Left cardiac atrium (tissue), 4 donors: Measurements from ENCODE around the gene POPDC2. TPM values are rescaled to one million over a fixed set of nuclear protein-coding genes. Genes with fewer than 3 reads are reported as not detected.
A peak's percentile ranks its signal among the peaks of the same experiment; 100 is the strongest.
"Not testable (repeated sequence)": the region's sequence is repeated elsewhere in the genome, so short reads cannot be mapped to it uniquely, and the experiment has no call there.

ENCODE experiments used
- ATAC-seq, 2 donors: fragments of 200-7000 bp; cut with Tn5 transposase; one replicate each; pipeline ENCODE4 v1.9.1; 2020; ENCODE audit warnings: mild to moderate bottlenecking in 2 of 2, moderate library complexity in 2 of 2
- DNase-seq: peaks from one replicate; pipeline ENCODE4 v3.0.0-alpha.2; 2020
- intact Hi-C, 2 donors: fragments of 100-400 bp; cut with DNase I; formaldehyde crosslinking; loops; one replicate each; pipeline versions ENCODE4 v1.14.1 to v1.15.1; 2022 to 2023
- long read RNA-seq: library from polyadenylated mRNA; unstranded; transcript quantifications from one replicate; pipeline ENCODE4 v2.0.0, GENCODE V29; 2021
- total RNA-seq, 2 donors: library from RNA; stranded (reverse); fragmentation: NEBNext Ultra II Directional; extraction: Animal tissue kit (Norgen Biotek cat#: 25700); gene quantifications; one replicate each; pipeline ENCODE4 v1.2.1, GENCODE V29; 2021
- donor health status: DM: no; HTN: yes; CAD: no.
- donor health status: DM: no; HTN: yes; CAD: no; lungs with severe emphysema.
- donor health status: DM: yes; HTN: yes; CAD: no.
- donor health status: Dilated cardiomyopathy.

Gene POPDC2
- total RNA-seq, result 100 to 1,000 TPM; 383 to 677 TPM
- long read RNA-seq, transcript POPDC2-204 (5 exons, 1,345 nt), result minor isoform, 6 of 227 reads
- long read RNA-seq, transcript POPDC2-201 (4 exons, 1,679 nt), result minor isoform, 66 of 227 reads
- long read RNA-seq, transcript POPDC2-208 (4 exons, 1,837 nt), result major isoform, 91 of 227 reads
- long read RNA-seq, partial matches to known transcripts, result 42 of 227 reads
- long read RNA-seq, other reads (novel, unspliced or antisense), result 21 of 227 reads

DNA sequence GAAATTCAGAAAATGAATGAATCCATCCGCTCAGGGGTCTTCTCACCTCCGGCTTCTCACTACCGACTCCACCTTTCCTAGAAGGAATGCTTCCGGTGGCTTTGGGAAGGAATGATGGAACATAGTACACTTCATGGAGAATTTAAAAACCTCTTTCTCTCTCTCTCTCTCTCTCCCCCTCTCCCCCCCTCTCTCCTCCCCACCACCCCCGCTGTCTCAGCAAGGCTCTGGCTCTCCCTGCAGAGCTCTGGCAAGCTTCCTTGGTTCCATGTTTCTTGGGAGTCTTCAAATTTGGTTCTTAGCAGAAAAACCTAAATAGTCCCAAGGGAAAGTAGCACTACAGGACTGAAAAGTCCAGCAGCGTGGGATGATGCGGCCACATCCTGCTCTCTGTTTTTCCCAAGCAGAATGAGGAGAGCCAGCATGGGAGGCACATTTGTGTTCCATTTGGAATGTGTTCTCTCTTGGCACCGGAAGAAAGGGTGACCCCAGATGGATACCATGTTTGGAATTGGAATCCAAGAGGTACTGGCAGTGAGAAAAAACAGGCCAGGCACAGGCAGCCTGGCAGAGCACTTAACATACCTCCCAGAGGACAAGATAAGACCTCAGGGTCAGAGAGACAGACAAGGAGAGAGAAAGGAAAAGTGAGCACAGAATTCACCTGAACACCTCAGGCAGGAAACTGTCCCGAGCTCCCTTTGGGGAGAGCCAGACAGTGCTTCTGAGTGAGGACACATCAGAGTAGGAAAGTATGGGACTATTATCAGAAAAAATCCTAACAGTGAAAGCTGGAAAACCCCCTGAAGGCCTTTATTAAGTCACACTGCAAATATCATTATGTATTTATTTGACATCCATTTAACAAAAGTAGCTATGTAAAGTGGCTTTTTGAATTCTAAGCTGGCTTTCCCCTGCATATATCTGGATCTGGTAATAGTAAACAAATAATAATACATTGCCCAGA lies at the start of gene POPDC2:
TSS of gene POPDC2 (minus strand) at position 116 of the 967 bp plus-strand sequence. CDS start 166 bp downstream, outside the sequence.
- peak; percentile 36 for DNase-seq
- intact Hi-C loops, result no loop called here
- peak; percentile 77 to 82 for ATAC-seq

GRCh38 chr3:119703820-119704531 lies 43.6 kb upstream of the POPDC2 start:
- no peak for ATAC-seq
- intact Hi-C loops, result no loop called here

DNA sequence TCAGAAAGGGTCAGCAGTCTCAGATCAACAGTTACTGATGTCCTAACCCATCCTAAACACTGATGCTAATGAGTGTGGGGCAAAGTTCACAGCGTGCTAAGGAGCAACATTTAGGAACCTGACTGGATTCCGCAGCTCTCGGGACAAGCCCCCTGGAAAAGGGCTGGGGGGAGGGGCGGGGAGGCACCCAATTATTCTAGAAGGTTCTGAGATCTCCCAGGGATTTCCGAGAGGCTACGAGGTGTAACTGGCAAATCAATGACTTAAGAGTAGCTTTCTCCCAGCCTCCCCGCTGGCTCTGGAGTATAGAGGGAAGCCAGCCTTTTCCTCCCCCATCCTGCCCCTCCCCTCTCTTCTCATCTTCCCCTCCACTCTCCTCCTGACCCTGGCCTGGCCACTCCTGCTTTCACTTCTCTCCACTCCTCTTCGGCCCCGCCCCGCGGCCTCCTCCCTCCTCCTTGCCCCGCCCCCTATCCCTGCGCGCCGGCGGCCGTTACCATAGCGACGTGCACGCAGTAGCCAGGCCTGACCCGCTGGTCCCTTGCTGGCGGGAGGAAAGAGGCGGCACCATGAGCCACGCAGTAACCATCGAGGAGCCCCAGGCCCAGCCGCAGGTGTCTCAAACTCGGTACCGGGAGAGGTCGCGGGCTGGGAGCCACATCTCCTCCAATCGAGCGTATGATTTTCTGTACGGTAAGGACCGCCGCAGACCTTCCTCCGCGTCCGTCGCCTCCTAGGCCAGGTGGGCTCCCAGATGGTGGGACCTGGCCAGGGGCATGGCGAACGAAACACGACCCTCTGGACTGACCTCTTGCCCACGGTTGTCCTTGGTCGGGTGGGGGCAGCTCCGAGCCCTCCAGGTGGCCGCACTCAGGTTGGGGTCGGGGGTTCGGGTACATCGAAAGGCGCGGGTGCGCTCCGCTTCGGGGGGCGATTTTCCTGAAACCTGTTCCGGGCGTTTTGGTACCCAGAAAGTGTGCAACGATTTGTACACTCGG lies 42.4 kb upstream of the POPDC2 start, which contains the start of gene CFAP91:
TSS of gene CFAP91 (plus strand) at position 493 of the 998 bp plus-strand sequence. CDS start at position 570, 77 bp downstream.
- peak; percentile 100 for ATAC-seq

More at GRCh38 chr3:119703820-119704531, 43.6 kb upstream of the POPDC2 start:
- DNase-seq, result no peak

GRCh38 chr3:119700920-119701734 lies 40.7 kb upstream of the POPDC2 start:
- intact Hi-C loops, result no loop called here
- DNase-seq (no peak), ATAC-seq (no peak)

More for the DNA sequence above, 42.4 kb upstream of the POPDC2 start, which contains the start of gene CFAP91:
- DNase-seq, result peak; percentile 97
- intact Hi-C loops, result no loop called here

GRCh38 chr3:119700269-119700919 lies 40.0 kb upstream of the POPDC2 start:
- intact Hi-C loops, result no loop called here
- ATAC-seq, result no peak
- DNase-seq, result no peak

DNA sequence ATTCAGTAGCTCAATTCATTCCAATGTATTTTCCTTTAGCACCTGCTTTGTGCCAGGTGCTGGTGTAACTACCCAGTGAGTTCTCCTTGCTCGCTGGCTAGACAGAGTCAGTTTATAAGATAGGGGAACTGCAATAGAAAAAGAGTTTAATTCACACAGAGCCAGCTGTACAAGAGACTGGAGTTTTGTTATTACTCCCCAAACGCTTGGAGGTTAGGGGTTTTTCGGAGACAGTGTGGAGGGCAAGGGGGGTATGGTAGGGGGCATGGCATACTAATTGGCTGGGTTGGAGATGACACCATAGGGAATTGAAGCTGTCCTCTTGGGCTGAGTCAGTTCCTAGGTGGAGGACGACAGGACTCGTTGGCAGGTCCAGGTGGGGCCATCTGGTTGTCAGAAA lies 37.0 kb upstream of the POPDC2 start:
- ATAC-seq, result no peak
- intact Hi-C loops, result no loop called here
- DNase-seq, result no peak

- intact Hi-C loops, result no loop called here
- ATAC-seq (no peak), DNase-seq (no peak)
Measured at GRCh38 chr3:119695480-119695879, 35.1 kb upstream of the POPDC2 start.

DNA sequence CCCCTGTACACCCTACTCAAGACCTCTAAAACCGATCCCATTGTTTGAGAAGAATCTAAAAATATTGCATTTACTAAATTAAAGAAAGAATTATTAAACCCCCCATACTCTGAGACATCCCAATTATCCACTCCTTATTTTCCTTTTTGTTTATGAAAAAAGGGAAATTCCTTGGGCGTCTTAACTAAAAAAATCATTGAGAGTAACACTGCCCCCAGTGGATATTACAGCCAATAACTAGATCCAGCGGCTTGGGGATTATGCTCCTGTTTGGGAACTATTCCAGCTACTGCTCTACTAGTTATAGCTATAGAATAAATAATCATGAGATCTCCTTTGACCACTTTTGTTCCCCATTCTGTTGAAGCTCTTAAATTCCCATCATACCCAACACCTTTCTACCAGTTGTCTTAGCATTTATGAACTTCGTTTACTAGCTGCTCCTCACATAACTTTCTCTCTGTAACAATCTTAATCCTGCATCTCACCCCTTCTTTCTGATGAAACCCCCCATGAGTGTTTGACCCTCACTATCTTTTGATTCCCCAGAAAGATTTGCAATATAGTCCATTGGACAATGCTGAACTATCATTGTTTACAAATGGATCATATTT lies 29.8 kb upstream of the POPDC2 start:
- DNase-seq (no peak), ATAC-seq (no peak)
- intact Hi-C loops, result no loop called here

DNA sequence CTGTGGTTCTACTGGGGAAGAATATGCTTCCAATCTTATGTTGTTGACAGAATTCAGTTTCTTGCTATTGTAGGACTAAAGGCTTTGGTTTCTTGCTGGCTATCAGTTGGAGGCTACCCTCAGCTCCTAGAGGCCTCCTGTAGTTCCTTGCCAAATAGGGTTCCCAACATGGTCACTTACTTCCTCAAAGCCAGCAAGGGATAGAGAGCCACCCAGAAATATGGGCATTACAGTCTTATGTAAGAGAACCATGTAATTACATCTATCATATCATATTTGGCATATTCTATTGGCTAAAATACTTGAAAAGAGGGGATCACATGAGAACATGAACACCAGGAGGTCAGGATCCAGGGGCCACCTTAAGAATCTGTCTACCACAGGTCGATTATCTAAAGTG lies 23.0 kb upstream of the POPDC2 start:
- no peak for DNase-seq
- intact Hi-C loops, result loop anchor here in 1 of 2 donors (5.0 to 10.0 kb wide), 4 partner anchors 161 to 539 kb away; partner anchors contain the start of gene TEX55

DNA sequence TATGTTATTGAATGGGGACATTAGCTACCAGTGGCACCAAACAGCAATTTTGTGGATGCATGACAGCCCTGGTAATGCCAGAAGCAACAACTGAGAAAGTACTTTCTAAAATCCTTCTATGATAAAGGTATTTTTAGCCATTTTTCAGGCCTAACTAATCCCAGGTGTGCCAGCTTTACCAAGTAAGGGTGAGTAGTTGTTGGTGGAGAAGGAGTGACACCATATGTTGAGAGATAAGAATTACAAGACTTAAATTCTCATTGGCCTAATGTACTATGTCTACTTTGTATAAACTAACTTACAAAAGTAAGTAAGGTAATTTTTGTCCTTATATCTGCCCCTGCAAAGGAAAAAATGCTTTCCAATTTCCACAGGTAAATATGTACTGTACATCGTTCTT lies 20.9 kb upstream of the POPDC2 start:
- ATAC-seq, result no peak
- DNase-seq, result no peak
- intact Hi-C loops, result loop anchor here in 1 of 2 donors (5.0 to 10.0 kb wide), 4 partner anchors 159 to 536 kb away; partner anchors contain the start of gene TEX55

More for the DNA sequence above, 23.0 kb upstream of the POPDC2 start:
- no peak for ATAC-seq

DNA sequence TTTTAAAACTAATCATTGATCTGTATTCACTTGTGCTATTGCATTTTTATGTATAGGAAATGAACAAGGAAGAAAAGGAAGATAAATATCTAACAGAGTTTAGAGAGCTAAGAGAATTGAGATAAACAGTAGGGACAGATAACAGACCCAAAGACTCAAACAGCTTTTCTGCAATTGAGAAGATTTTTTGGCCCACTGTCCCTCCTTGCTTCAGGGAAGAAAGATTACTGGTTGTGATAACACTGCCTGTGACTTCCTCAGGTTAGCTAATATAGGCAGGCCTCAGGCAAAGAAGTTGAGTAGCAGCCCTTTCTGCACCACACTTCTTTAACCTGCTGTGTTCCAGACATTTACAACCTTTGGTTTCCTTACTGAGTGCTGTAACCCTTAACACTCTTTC lies 19.5 kb upstream of the POPDC2 start:
- intact Hi-C loops, result loop anchor here in 1 of 2 donors (5.0 to 10.0 kb wide), 6 partner anchors 98 to 535 kb away; partner anchors contain the start of genes TEX55 and TIMMDC1
- ATAC-seq (no peak), DNase-seq (no peak)

- not testable (repeated sequence) for DNase-seq, ATAC-seq
- intact Hi-C loops, result loop anchor here in 1 of 2 donors (5.0 kb wide), 2 partner anchors 96 to 181 kb away; partner anchors contain the start of gene TIMMDC1
Measured at GRCh38 chr3:119678209-119678608, 17.8 kb upstream of the POPDC2 start.

- intact Hi-C loops, result loop anchor here in 1 of 2 donors (5.0 kb wide), 2 partner anchors 95 to 180 kb away; partner anchors contain the start of gene TIMMDC1
- ATAC-seq (no peak), DNase-seq (no peak)
Measured at GRCh38 chr3:119677641-119677934, 17.2 kb upstream of the POPDC2 start.

GRCh38 chr3:119676771-119677640 lies 16.6 kb upstream of the POPDC2 start, which contains the start of gene COX17:
COX17 (minus strand) TSS chr3:119677406; CDS start chr3:119677310, 96 bp downstream.
- intact Hi-C loops, result loop anchor here in 1 of 2 donors (5.0 kb wide), 2 partner anchors 95 to 180 kb away; partner anchors contain the start of gene TIMMDC1

DNA sequence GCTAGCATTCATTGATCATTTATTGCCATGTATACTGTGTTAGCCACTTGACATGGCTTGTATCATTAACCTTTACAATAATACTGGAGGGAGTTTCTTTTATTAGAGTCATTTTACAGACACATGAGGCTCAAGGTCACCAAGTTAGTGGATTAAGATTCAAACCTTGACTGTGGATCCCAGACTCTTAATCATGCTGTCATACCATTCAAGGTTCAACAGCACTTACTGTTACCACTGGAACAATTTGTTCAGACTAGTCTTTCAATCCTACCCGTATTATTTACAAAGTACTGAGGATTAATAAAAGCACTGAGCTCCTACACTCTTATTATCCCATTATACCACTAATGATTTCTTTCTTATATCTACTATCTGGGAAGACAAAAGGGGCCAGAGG lies 15.6 kb upstream of the POPDC2 start:
- intact Hi-C loops, result loop anchor here in 1 of 2 donors (5.0 kb wide), 2 partner anchors 94 to 179 kb away; partner anchors contain the start of gene TIMMDC1
- ATAC-seq (no peak), DNase-seq (no peak)

More at GRCh38 chr3:119676771-119677640, 16.6 kb upstream of the POPDC2 start, which contains the start of gene COX17:
- ATAC-seq (peak; percentile 94 to 95), DNase-seq (peak; percentile 96)
